RPMI7951 (cell line): ENCODE results near the gene CHL1. TPM values are rescaled to one million over a fixed set of nuclear protein-coding genes. Genes with fewer than 3 reads are reported as not detected.

Experiments used
- DNase-seq: peaks from one replicate; pipeline ENCODE4 v3.0.0-alpha.2; 2012; ENCODE audit warnings: low read depth
- total RNA-seq: library from RNA; depleted of rRNA; stranded (reverse); fragments of >200 nt; shearing (Covaris generic); gene quantifications from 2 replicates; pipeline ENCODE4 v1.2.3, GENCODE V29; 2014

The CHL1 gene
- total RNA-seq, 1 experiment from 2014 or later, result 0.12 TPM

DNA sequence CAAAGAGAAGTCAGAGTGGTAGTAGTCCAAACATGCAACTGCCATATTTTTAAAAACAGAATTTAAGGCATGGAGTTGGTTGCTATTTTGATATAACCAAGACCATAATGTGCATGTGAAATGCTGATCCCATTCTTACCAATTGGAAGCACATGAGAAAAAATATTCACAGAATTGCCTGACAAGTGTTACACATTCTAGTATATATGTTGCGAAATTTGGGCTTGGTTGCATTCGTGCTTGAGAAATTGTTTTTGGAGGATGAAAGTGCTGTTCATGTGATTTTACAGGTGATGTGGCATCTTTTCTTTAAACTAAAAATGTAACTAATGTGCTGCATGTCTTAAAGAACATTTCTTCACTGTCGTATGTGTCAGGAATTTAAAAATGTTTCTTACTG lies 199.7 kb downstream of the CHL1 start:
- DNase-seq, result no peak

DNA sequence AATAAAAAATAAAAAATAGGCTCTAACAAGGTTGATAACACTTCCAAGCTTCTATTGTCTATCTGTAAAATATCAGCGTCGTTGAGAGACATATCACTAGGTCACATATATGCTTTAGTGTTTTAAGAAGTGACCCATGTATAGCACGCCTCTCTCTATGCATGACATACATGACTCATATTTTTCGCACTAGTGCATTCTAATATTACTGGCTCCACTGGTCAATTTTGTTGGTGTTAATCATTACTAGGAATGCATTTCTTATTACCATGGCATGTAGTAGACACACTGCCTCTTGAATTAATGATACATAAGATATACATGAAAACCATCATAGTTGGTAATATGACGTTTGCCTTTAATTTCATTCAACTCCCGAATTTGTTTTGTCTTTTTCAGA lies 203.1 kb downstream of the CHL1 start:
- DNase-seq, result no peak

DNA sequence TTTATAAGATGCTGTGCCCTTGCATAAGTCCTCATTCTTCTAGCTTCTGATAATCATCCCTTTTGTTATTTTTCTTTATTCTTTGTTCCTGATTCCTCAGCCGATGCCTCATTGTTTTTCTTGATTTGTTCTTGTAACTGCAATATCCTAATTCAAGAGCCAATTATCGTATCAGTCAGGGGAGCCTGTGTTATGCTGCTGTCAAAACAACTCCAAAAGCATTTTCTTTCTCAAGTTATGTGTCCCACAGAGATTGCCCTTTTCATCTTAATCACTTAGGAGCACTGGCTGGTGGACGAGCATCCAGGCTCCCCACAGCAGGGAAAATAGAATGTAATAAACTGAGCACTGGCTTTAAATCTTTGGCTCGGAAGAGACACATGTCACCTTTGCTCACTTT lies 207.3 kb downstream of the CHL1 start:
- DNase-seq, result no peak

GRCh38 chr3:409011-409410 lies 212.4 kb downstream of the CHL1 start:
- DNase-seq, result no peak

GRCh38 chr3:411226-411625 lies 214.7 kb downstream of the CHL1 start:
- DNase-seq, result no peak

DNA sequence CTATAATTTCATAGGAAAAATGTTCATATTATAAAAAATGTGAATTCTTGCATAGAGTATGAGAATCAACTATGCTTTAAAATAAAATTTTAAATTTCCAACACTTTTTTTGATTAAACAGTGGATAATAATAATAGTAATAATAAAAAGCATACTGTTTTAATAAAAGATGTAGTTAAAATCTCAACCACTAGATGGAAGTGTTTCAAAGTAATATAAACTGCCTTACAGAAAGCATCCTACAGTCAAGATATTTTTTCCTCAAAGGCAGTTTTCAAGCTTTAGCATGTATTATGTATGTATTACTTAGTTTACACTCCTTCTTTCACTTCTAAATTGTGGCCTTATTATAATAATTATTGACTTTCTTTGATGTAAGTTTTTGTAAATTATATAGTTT lies 217.5 kb downstream of the CHL1 start:
- no peak for DNase-seq

DNA sequence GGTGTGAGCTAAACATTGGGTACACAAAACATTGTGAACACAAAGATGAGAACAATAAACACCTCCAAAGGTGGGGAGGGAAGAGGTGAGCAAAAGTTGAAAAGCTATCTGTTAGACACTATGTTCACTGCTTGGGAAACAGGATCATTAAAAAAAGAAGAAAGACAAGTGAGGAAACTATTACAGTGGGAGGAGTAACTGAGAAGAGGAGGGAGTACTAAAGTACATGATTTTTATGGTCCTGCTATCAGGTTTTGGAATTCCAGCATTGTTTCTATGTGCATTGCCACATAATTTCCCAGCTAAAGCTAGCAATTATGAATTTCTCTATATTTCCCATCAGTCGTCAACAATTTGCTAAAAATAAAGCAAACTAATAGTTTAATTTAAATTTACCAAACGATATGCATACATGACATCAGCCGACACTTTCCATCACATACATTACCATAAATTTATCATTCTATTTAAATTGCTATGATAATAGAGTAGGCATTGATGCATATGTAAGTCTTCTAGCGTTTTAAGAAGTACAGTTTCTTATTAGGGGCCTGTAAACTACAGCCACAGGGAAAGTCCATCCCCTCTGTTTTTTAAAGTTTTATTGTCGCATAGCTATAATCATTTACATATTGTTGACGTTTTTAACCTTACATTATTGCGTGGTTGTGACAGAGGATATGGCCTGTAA lies 221.8 kb downstream of the CHL1 start:
- no peak for DNase-seq

- no peak for DNase-seq
Measured at GRCh38 chr3:420584-420983, 224.0 kb downstream of the CHL1 start.

DNA sequence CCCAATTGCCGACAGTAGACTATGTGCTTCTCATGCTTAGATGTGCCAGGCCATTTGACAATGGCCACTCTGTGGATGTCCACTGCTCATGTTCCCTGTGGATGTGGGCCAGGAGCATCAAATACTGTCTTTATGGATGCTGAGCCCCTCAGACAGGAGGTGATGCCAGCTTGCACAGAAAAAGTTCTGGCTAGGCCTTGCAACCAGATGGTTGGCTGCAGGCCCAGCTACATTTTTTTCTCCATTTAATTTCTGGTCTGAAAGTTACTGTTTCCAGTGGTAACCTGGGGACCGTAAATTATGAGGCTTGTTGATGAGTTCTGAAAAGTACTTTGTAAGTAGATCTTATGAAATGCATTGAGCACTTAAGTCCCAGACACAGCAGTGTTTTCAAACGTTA lies 228.5 kb downstream of the CHL1 start:
- DNase-seq, result no peak

DNA sequence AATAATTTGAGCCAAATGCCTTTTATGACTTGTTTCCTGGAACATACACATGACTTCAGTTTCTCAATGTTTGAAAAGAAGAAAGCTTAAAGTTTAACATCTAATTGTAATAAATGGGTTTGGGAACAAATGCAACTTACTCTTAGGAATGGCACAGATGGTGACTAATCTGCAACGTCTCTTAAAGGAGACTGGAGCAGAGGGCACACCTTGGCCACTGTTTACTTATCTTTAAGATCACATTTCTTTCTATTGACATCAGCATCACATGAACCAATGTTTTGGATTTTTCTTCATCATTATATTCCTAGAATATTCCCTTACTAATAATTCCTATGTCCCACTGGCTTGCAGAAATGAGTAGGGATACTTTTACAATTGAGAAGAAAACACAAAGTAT lies 229.5 kb downstream of the CHL1 start:
- DNase-seq, result no peak

DNA sequence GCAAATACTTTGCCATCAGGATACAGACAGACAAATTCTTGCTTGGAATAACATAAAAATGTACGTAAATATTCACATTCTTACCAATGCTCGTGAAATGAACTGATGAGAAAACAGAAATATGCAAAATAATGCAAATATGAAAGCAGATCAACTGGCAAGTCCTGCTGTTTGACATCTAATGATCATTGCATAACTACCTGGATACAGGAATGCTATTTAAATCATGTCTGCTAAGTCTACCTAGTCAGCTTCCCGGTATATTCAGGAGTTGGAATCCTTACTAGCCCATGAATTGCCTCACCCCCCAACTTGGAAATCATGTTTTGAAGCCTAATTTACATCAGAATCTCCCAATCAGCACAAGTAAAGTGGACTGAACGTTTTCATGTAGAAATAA lies 230.6 kb downstream of the CHL1 start:
- DNase-seq, result no peak

DNA sequence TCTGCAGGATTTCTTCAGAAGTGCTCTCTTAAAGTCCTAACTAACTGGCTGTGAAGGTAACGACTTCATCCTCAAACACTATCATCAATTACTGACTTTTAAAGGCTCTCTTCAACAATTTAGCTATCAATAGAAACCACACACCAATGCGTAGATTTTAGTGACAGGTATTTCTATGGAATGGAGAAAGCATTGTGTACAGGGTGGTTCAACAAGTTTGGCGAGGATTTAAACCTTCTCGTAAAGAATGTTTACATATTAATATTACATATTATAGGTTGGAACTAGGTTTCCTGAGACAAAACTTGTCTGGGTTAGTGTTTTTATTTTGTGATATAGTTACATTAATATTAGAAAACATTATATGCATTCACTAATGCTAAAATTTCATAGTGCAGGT lies 233.6 kb downstream of the CHL1 start:
- no peak for DNase-seq

GRCh38 chr3:435161-435560 lies 238.6 kb downstream of the CHL1 start:
- DNase-seq, result no peak

GRCh38 chr3:436053-436452 lies 239.5 kb downstream of the CHL1 start:
- DNase-seq, result no peak

DNA sequence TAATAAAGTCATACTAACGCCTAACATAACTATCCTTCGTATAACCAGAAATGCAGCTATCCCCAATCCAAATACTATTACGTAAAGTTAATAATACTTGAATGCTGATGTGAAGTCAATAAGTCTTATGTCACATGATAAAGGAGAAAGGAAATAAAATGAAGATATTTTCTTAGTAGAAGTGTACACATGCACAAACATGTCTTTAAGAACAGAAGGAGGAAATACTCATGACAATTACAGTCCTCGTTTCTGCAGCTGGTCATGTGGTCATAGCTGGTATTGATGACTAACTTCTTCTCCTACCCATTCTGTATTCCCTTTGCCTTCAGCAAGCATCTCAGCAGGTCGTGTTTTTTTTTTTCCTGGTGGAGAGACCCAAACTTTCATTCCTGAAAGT lies 244.3 kb downstream of the CHL1 start:
- DNase-seq, result no peak

- DNase-seq, result no peak
Measured at GRCh38 chr3:445960-446359, 249.4 kb downstream of the CHL1 start.

DNA sequence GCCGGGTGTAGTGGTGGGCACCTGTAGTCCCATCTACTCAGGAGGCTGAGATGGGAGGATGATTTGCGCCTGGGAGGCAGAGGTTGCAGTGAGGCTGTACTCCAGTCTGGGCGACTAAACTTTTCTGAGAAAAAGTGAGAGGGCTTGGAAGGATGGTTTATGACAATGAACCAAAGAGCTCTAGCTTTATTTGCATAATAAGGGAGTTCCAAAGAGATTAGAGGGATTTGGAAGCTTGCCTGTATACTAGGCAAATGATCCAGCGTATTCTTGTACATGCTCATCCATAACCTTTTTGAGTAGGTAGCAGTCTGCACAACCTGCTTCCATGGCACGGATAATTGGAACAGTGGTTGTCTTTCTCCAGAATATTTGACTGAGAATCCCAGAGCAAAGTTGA lies 251.1 kb downstream of the CHL1 start:
- no peak for DNase-seq

DNA sequence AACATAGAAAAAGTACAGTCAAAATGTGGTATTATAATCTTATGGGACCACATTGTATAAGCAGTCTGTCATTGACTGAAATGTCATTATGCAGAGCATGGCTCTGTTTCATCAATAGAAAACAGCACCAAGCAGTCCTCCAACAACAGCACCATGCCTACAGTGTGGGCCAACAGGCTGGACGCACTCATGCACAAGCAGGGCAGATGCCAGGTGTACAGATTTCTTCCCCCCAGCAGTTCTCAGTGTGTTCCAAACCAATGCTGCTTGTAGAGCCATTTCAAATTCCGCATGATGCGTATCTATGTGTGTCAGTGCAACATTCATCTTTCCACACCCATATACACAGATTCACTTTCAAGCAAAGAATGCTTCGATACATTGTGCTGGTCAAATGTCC lies 253.1 kb downstream of the CHL1 start:
- no peak for DNase-seq

- no peak for DNase-seq
Measured at GRCh38 chr3:452221-452620, 255.7 kb downstream of the CHL1 start.

- DNase-seq, result no peak
Measured at GRCh38 chr3:453106-453505, 256.5 kb downstream of the CHL1 start.

- DNase-seq, result no peak
Measured at GRCh38 chr3:454986-455385, 258.4 kb downstream of the CHL1 start.

- no peak for DNase-seq
Measured at GRCh38 chr3:458124-458523, 261.6 kb downstream of the CHL1 start.

DNA sequence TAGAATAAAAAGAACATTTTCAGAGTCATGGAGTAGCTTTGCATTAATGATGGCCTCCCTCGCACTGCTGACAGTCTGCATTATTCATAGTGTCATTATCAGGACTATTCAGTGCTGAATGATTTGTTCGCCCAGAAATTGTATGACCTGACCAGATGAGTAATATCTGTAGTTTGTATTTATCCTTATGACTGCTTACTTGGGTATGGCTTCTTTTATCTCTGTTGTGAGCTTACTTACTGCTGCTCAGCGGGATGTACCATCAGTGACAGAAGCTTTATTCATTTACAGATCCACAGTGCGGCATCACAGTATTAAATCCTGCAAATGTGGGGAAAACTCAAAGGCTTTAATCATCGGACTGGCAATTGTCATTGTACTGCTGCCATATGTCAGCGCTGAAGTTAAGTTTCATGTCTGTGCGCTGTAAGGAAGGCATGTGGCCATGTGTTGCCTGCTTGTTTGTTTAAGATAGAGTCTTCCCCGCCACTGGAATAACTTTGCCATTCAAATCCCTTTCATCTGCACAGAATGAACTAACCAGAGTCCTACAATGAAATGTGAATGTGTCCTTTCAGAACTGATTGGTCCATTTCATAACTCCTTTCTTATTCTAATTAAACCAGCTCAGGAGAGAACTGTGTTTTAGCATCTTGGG lies 262.2 kb downstream of the CHL1 start:
- DNase-seq, result no peak
